Osteoblast (primary cell): ENCODE results near the gene PDE11A. TPM values are rescaled to one million over a fixed set of nuclear protein-coding genes. Genes with fewer than 3 reads are reported as not detected.

Experiments used
- DNase-seq: peaks from one replicate; pipeline ENCODE4 v3.0.0; 2011; ENCODE audit warnings: low spot score, mixed read lengths; ENCODE audit not compliant: insufficient read length; ENCODE audit errors: missing footprints
- H2AFZ ChIP-seq: 2 replicates; pipeline ENCODE4 v1.6.0; 2011; ENCODE audit warnings: mild to moderate bottlenecking, low read length
- H3K27ac ChIP-seq: 2 replicates; pipeline ENCODE4 v1.5.1; 2011; ENCODE audit warnings: mild to moderate bottlenecking, low read depth, low read length, moderate library complexity
- H3K27me3 ChIP-seq: 2 replicates; pipeline ENCODE4 v1.6.0; 2012; ENCODE audit warnings: mild to moderate bottlenecking, control low read depth, inconsistent platforms, low read length, moderate library complexity; ENCODE audit not compliant: insufficient read depth
- H3K36me3 ChIP-seq: 2 replicates; pipeline ENCODE4 v1.5.1; 2011; ENCODE audit warnings: mild to moderate bottlenecking, low read length, control low read depth, moderate library complexity; ENCODE audit not compliant: insufficient read depth
- H3K4me1 ChIP-seq: 2 replicates; pipeline ENCODE4 v1.5.1; 2011; ENCODE audit warnings: mild to moderate bottlenecking, low read length, control low read depth, moderate library complexity; ENCODE audit not compliant: insufficient read depth
- H3K4me2 ChIP-seq: 2 replicates; pipeline ENCODE4 v1.6.0; 2011; ENCODE audit warnings: mild to moderate bottlenecking, low read length; ENCODE audit not compliant: insufficient read depth
- H3K4me3 ChIP-seq: fragments of 200-600 bp; sonication (generic); 3 replicates; pipeline ENCODE4 v1.5.1; 2012; ENCODE audit warnings: mild to moderate bottlenecking, low read length, inconsistent platforms; ENCODE audit not compliant: insufficient read depth
- H3K79me2 ChIP-seq: 2 replicates; pipeline ENCODE4 v1.6.0; 2012; ENCODE audit warnings: mild to moderate bottlenecking, low read length, control low read depth, inconsistent platforms; ENCODE audit not compliant: insufficient read depth
- H3K9me3 ChIP-seq: 2 replicates; pipeline ENCODE4 v1.5.1; 2011; ENCODE audit warnings: low read depth, low read length, control low read depth
- H4K20me1 ChIP-seq: 2 replicates; pipeline ENCODE4 v1.6.0; 2012; ENCODE audit warnings: mild to moderate bottlenecking, low read length, control low read depth; ENCODE audit not compliant: insufficient read depth
- CTCF ChIP-seq: IDR thresholded peaks from 2 replicates; pipeline ENCODE4 v1.5.1; 2011; ENCODE audit warnings: mild to moderate bottlenecking, low read depth, low read length, moderate library complexity; ENCODE audit errors: extremely low read depth
- total RNA-seq: library from RNA; depleted of rRNA; stranded (reverse); fragments of >200 nt; gene quantifications from 2 replicates; pipeline ENCODE4 v1.2.3, GENCODE V29; 2012

Gene PDE11A
- total RNA-seq, 1 donor, result 0.36 TPM

- no peak for TF ChIP-seq CTCF
- Histone ChIP-seq H3K4me3 (no peak overlapping the region), H4K20me1 (no peaks in the 10 kb centered on the region), H3K4me2 (no peak overlapping the region), H3K79me2 (no peaks in the 10 kb centered on the region), H3K27ac (no peak overlapping the region), H2AFZ (no peak overlapping the region), H3K4me1 (no peaks in the 10 kb centered on the region), H3K36me3 (no peaks in the 10 kb centered on the region), H3K27me3 (no peaks in the 10 kb centered on the region), H3K9me3 (no peaks in the 10 kb centered on the region)
- DNase-seq, result no peak
Observed at GRCh38 chr2:177880285-177880684, 192.3 kb downstream of the PDE11A start.

DNA sequence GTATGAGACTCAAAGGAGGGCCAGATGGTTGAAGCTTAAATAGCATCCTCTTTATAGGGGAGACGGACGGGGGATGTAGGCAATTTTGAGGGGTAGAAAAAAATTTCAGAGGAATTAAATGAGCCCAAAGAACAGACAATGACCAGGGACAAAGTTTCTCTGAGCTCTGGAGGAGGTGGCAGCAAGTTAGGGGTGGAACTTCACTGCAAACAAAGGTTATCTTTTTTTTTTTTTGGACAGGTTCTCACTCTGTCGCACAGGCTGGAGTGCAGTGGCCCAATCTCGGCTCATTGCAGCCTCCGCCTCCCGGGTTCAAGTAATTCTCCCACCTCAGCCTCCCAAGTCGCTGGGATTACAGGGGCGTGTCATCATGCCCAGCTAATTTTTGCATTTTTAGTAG lies 195.6 kb downstream of the PDE11A start:
- no peaks in the 10 kb centered on the region for H3K4me1 ChIP-seq
- no peaks in the 10 kb centered on the region for H3K36me3 ChIP-seq
- no peak overlapping the region for H3K27ac ChIP-seq
- DNase-seq, result no peak
- H2AFZ ChIP-seq, result no peak overlapping the region
- no peaks in the 10 kb centered on the region for H3K79me2 ChIP-seq
- no peak for TF ChIP-seq CTCF
- H3K27me3 ChIP-seq, result no peaks in the 10 kb centered on the region
- H4K20me1 ChIP-seq, result no peaks in the 10 kb centered on the region
- H3K9me3 ChIP-seq, result no peaks in the 10 kb centered on the region
- no peak overlapping the region for H3K4me2 ChIP-seq
- H3K4me3 ChIP-seq, result no peak overlapping the region

- no peak overlapping the region for H3K27ac ChIP-seq
- H3K4me1 ChIP-seq, result no peaks in the 10 kb centered on the region
- no peak overlapping the region for H3K4me2 ChIP-seq
- no peaks in the 10 kb centered on the region for H3K79me2 ChIP-seq
- H3K4me3 ChIP-seq, result no peak overlapping the region
- TF ChIP-seq CTCF, result no peak
- H3K9me3 ChIP-seq, result no peaks in the 10 kb centered on the region
- no peak for DNase-seq
- no peaks in the 10 kb centered on the region for H3K36me3 ChIP-seq
- no peaks in the 10 kb centered on the region for H4K20me1 ChIP-seq
- H2AFZ ChIP-seq, result no peak overlapping the region
- H3K27me3 ChIP-seq, result no peaks in the 10 kb centered on the region
Observed at GRCh38 chr2:177874686-177875085, 197.9 kb downstream of the PDE11A start.

DNA sequence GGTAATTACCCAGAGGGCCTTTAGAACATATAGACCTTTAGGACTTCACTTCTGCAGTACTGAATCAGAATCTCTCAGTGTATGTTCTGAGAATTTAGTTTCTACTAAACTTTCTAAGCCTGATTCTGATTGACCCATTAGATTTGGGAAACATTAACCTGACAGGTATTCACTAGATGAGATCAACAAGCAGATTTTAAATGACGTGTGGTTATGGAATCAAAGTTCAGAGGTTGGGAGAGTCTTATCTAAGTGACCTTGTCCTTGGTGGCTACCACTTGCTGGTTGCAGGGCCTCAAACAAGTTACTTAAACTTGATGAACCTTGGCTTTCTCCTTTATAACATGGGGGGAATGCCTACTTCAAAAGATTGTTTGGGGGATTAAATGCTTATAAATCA lies 198.7 kb downstream of the PDE11A start:
- Histone ChIP-seq H3K4me3 (no peak overlapping the region), H3K4me2 (no peak overlapping the region), H3K27ac (no peak overlapping the region), H3K36me3 (no peaks in the 10 kb centered on the region), H3K9me3 (no peaks in the 10 kb centered on the region), H3K4me1 (no peaks in the 10 kb centered on the region), H4K20me1 (no peaks in the 10 kb centered on the region), H2AFZ (no peak overlapping the region), H3K27me3 (no peaks in the 10 kb centered on the region), H3K79me2 (no peaks in the 10 kb centered on the region)
- DNase-seq, result no peak
- no peak for TF ChIP-seq CTCF
